Measurements from ENCODE around the gene IGF2R. TPM values are rescaled to one million over a fixed set of nuclear protein-coding genes. Genes with fewer than 3 reads are reported as not detected.

Gene IGF2R
- total RNA-seq, 1 experiment from 2014 or later, result 75.3 TPM

- TF ChIP-seq E2F5 (CRISPR knock-in tag; IDR thresholded peaks at IDR 0.05), result no peak
- no peak for TF ChIP-seq ZBTB21 (CRISPR knock-in tag; IDR thresholded peaks at IDR 0.05; ENCODE audit: borderline replicate concordance)
These were observed 42.2 kb upstream of the IGF2R start (continued) for GRCh38 chr6:159926542-159927203.

- DNase-seq (ENCODE audit: low spot score), result no peak
- Mint-ChIP-seq H3K36me3 (no peaks in the 10 kb centered on the region), H3K4me1 (no peaks in the 10 kb centered on the region), H3K27me3 (ENCODE audit: low read depth) (no peaks in the 10 kb centered on the region), H3K4me3 (no peak overlapping the region), H3K9me3 (no peaks in the 10 kb centered on the region), H3K27ac (no peak overlapping the region)
- no peak for ATAC-seq
- CTCF ChIA-PET, result interaction anchor here (1.2 to 1.3 kb wide), 2 partner anchors 66 to 126 kb away, joined by 3 to 6 read pairs; no protein-coding TSS in a partner anchor
- POLR2A ChIA-PET, result no interaction called here
- TF ChIP-seq ZSCAN18 (CRISPR knock-in tag; IDR thresholded peaks at IDR 0.05) (no peak), ZNF219 (CRISPR knock-in tag; IDR thresholded peaks at IDR 0.05; ENCODE audit: borderline replicate concordance) (no peak), USF2 (CRISPR knock-in tag; IDR thresholded peaks at IDR 0.05) (no peak), CREB1 (CRISPR knock-in tag; IDR thresholded peaks at IDR 0.05) (no peak), ZNF425 (CRISPR knock-in tag; conservative IDR thresholded peaks at IDR 0.05) (no peak), PRDM15 (CRISPR knock-in tag; IDR thresholded peaks at IDR 0.05) (no peak), ZNF671 (CRISPR knock-in tag; IDR thresholded peaks at IDR 0.05) (no peak), GABPB1 (CRISPR knock-in tag; IDR thresholded peaks at IDR 0.05) (no peak), E2F1 (CRISPR knock-in tag; IDR thresholded peaks at IDR 0.05) (no peak)
These were observed 39.1 kb upstream of the IGF2R start for GRCh38 chr6:159929819-159930218.

- POLR2A ChIA-PET, result no interaction called here
- no peaks in the 10 kb centered on the region for H3K4me1 Mint-ChIP-seq
- no peak for ATAC-seq
- TF ChIP-seq JAZF1 (CRISPR knock-in tag; IDR thresholded peaks at IDR 0.05), result no peak
- TF ChIP-seq TP53 (CRISPR knock-in tag; IDR thresholded peaks at IDR 0.05), result no peak
- TF ChIP-seq USF1 (CRISPR knock-in tag; IDR thresholded peaks at IDR 0.05), result no peak
- TF ChIP-seq CTCF (IDR thresholded peaks at IDR 0.05), result no peak
- TF ChIP-seq ZNF121 (CRISPR knock-in tag; IDR thresholded peaks at IDR 0.05), result no peak
- TF ChIP-seq ZNF396 (CRISPR knock-in tag; IDR thresholded peaks at IDR 0.05; ENCODE audit: borderline replicate concordance), result no peak
- no peak for TF ChIP-seq ATF3 (CRISPR knock-in tag; conservative IDR thresholded peaks at IDR 0.05)
- TF ChIP-seq ETV6 (CRISPR knock-in tag; IDR thresholded peaks at IDR 0.05), result no peak
- TF ChIP-seq ZNF263 (CRISPR knock-in tag; IDR thresholded peaks at IDR 0.05; ENCODE audit: low read depth), result no peak
These were observed 37.8 kb upstream of the IGF2R start for GRCh38 chr6:159931112-159931511.

More at GRCh38 chr6:159931112-159931511, 37.8 kb upstream of the IGF2R start:
- CTCF ChIA-PET, result no interaction called here
- H3K9me3 Mint-ChIP-seq, result peaks cover 10% of the 10 kb centered on the region
- H3K36me3 Mint-ChIP-seq, result no peaks in the 10 kb centered on the region
- peaks cover 7% of the 10 kb centered on the region; the same call in 1 of the 2 replicates for H3K27me3 Mint-ChIP-seq (ENCODE audit: low read depth)
- DNase-seq (ENCODE audit: low spot score), result no peak
- H3K27ac Mint-ChIP-seq, result no peak overlapping the region
- no peak overlapping the region for H3K4me3 Mint-ChIP-seq
